HG02943 (cell line): ENCODE measurements around the gene TBX4.
"Not testable (repeated sequence)": the region's sequence is repeated elsewhere in the genome, so short reads cannot be mapped to it uniquely, and the experiment has no call there.

Experiments
- ATAC-seq: cut with Tn5 transposase; IDR thresholded peaks from one replicate; pipeline ENCODE4 v1.9.1; 2021; ENCODE audit warnings: mild to moderate bottlenecking, low read depth, moderate library complexity; ENCODE audit not compliant: unreplicated experiment

Gene TBX4

DNA sequence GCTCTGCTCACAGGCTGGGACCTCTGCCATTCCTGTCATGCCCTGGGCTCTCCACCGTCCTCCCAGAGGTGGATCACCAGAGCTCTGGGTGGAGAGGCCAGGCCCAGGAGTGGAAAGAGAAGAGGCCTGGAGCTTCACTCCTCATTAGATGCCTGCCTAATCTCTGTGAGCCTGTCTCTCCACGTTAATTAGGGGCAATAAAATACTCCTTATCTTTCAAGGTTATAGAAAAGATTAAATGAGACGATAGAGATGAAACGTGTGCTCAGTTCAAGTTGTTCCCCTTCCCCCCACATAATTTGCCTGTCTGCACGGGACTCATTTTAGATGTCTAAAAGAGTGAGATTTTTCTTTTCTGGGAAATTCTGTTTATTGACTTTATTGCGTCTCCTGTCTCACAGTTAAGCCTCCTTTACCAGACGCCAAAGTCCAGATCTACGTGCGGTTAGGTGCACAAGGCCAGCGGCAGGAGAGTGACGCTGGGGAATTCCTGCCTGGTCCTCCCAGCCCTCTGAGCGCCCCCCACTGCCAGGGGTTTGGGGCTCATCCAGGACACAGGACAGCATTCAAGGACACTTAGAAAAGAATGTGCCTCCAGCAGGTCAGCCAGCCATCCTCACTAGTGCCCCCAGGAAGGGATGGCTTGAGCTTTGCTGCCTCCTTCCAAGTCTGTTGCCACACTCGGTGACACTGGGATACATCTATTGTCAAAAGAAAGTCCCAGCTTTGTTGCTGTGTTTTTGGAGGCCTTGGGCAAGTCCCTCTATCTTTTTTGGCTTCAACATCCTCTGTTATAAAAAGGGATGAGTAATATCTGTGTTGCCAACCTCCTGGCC is 42.3 kb downstream of the TBX4 start:
- no peak for ATAC-seq

DNA sequence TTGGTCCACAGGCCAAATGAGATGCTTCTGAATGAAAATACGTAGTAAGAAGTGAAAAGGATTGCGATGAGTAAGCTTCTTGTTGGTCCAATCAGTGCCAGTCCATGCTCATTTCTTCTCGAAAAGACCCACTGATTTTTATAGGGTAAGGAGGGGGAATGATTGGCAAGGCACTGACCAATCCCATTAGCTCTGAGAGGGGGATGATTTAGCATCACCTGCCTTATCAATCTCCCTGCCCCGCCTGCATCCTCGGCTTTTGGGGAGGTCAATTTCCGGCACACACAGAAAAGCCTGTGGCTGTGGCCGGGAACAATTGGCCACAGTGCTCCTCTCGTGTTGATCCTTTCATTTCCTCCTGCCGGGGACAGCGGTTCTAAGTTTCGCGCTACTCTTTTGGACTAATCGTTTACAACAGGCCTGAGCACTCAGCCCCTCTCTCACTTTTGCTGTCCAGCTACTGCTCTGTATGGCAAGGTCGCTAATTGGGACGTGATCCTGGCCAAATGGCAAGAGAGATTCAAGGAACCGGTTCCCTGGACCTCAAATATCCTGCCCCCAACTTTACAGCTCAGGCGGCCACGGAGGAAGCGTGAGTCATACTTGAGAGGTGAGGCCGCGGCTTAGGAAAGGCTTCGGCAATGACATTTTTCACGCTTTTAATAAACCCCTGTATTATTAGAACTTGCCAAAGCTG is 43.1 kb downstream of the TBX4 start:
- no peak for ATAC-seq

DNA sequence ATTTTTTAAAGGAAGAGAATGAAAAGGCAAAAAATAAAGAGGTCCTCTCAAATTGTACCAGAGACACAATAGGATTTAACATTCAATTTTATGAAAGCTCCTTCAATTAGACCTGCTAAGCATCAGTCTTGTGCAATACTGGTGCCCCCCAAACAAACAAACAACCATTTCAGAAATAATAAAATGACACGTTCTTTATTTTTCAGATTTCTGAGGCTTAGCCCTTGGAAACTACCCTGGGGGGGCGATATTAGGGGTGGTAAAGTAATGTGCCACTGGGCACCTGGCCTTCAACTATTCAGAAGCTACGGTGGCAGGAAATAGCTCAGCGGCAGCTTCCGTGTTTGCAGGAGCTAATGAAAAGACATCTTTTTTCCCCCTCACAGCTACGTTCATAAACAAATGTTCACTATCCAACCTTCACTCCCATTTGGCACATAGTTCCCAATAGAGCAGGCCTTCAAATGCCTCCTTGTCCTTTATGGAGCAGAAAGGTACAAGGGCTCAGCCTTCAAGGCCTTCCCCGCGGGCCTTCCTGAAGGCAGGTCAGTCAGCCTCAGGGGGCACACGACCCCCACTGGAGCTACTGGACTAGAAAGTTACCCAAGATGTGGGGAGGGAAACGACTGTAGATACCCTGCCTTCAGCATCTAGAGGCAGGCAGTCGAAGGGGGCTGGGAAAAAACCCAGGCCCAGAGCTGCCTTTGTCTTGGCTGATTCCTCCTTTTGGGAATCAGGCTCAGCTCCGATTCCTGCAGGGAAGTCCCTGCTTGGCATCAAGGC is 44.1 kb downstream of the TBX4 start:
- no peak for ATAC-seq

DNA sequence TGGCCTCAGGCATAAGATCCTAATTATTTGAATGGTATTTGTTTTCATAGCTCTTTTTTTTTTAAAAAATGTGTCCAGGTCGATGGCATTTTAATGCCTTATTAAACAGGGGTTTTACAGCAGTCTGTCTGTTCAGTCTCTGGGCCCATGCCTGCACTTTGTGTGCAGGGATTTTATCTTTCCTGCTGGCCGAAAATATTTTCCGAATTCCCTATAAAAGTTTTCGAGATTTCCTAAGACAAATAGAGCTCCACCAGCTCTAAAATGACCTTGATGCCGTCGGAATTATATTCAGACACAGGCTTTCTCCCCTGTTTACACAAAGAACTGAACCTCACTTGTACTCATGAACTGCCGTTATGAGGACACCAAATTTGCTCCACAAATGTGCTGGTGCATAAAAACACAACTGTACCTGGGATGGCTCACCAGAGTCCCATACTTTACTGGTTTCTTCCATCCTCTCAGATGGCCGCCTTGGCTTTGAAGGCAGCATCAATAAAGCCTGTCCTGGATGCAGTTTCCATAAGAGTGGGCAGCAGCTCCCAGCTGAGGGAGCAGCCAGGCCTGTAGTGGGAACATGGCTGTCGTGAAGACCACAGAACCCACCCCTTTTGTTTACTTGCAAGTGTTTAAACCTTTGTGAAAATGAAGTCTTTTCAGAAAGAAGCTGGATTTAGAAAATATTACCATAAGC is 44.9 kb downstream of the TBX4 start:
- ATAC-seq, result no peak

DNA sequence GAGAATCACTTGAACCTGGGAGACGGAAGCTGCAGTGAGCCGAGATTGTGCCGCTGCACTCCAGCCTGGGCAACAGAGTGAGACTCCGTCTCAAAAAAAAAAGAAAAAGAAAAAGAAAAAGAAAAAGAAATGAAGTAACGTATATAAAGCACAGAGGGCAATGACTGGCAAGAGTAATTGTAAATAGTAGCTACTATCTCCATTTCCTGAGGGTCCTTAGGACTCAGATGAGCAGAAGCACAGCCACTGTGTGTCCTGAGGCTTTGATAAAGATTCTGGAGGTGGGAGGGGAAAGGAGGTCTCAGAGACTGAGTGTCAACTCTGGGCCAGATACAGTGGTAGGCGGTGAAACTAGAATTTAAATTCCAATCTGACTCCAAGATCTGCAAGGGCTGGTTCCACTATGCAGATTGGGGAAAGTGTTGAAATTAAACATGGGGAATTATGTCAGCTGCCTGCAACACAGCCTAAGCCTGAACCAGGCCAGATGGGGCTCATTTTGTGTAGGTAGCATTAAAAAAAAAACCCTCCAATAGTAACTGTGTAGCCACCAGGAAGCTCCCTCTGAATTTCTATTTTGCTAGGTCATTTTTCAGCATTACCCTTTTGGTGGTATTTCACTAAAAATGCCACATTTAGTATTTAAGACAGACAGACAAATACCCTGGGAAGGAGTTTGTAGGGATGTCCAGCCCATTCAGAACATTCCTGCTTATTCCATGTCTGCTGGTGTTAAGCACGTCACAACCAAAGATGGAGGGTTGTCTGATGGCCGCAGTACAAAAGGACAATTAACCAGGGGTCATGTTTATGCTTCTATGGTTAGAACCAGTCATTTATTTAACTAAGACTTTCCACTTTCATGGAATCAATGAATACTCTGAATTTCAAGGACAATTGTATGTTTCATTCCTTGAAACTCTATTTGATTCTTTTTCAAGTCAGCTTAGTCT is 46.1 kb downstream of the TBX4 start:
- ATAC-seq, result no peak

DNA sequence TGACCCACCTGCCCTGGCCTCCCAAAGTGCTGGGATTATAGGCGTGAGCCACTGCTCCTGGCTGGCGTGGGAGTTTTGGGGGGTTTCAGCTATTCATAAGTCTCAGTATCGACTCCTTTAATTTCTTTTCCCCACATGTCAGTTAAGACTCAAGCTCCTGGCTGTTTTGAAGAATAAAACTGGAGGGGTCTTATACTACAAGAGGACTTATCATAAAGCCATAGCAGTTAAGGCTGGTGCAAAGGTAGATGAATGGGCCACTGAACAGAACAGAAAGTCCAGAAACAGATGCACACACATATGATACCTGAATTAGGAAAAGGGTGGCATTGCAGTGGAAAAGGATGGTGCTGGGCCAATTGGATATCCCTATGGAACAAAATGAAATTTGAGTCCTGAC is 47.4 kb downstream of the TBX4 start:
- no peak for ATAC-seq

DNA sequence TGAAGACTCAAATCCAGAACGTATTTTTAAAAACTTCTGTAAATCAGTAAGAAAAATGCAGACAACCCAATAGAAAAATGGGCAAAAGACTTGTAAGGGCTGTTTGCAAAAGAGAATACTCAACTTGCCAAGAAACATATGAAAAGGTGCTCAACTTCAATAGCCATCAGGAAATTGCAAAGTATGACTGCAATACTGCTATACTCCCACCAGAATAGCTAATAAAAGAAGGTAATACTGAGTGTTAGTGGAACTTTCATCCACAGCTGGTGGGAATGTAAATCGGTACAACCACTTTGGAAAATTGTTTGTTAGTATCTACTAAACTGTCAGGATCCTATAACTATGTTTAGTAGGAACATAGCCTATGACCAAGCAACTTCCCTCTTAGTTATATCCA is 48.1 kb downstream of the TBX4 start:
- ATAC-seq, result no peak

DNA sequence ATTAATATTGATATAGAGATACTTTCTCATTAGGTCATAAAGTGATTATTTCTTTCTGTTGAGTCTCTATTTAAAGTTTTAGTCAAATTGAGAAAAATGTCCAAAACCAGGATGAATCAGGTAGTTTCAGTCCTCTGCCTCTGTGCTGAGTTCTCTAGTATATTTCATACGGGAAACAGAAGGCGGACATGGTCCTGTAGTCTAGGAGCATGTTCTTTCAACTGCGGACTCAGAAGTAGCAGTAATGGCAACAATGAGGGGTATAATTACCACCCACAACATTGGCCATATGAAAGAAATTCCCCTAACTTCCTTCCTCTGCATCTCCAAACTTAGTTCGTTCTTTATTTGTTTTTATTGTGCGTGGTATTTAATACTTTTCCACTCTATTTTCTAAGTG is 50.1 kb downstream of the TBX4 start:
- no peak for ATAC-seq

DNA sequence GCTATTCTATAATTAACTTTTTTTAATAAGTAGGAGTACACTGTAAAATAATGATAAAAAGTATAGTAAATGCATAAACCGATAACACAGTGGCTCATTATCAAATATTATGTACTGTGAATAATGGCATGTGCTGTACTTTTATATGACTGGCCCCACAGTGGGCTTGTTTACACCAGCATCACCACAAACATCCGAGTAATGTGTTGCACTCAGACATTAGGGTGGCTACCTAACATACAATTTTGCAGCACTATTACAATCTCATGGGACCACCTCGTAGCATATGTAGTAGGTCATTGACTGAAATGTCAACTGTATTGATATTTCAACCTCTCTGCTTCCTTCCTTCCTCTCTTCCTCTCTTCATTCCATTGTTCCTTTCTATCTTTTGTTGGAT is 51.7 kb downstream of the TBX4 start:
- ATAC-seq, result no peak

DNA sequence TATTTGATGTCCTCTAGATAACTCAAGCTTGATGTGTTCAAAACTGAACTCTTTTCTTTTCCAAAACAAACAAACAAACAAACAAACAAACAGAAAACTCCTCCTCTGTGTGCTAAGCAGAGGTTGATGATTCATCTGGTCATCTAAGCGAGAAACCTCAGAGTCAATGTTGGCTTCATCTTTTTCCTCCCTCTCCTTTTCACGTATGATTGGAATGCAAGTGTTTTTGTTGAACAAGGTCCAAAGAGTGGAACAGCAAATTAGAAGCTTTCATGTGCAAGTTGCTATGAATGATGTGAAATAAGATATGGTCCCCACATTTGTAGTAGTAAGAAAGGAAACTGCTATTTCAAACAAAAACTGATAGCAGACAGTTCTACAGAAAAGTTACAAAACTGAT is 52.5 kb downstream of the TBX4 start:
- ATAC-seq, result no peak

DNA sequence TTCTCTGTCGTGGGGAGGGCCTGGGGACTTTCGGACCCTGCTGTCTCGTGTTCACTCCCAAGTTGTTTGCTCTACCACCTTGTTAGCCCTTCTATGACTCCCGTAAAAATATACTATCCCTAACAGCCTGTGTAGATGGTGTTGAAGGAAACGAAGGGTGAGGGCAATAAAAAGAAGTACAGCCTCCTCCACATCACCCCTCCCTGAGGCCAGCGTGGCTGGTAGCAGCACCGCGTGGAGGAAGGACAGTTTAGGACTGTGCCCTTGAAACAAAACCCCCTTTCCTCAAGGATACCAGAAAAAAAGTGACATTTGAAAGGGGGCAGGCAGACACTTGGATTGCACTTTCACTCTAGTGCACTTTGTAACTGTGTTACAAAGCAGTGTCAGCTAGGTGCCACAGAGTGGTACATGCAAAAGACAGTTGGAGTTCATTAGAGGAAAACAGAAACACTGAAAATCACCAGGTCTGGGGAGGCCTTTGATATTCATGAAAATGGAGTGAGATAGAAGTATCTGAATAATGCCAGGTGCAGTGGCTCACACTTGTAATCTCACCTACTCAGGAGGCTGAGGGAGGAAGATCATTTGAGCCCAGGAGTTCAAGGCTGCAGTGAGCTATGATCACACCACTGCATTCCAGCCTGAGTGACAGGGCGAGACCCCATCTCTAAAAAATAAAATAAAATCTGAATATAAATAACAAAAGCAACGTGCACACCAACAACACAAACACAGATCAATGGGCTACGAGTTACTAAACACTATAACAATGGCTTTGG is 53.8 kb downstream of the TBX4 start:
- no peak for ATAC-seq

DNA sequence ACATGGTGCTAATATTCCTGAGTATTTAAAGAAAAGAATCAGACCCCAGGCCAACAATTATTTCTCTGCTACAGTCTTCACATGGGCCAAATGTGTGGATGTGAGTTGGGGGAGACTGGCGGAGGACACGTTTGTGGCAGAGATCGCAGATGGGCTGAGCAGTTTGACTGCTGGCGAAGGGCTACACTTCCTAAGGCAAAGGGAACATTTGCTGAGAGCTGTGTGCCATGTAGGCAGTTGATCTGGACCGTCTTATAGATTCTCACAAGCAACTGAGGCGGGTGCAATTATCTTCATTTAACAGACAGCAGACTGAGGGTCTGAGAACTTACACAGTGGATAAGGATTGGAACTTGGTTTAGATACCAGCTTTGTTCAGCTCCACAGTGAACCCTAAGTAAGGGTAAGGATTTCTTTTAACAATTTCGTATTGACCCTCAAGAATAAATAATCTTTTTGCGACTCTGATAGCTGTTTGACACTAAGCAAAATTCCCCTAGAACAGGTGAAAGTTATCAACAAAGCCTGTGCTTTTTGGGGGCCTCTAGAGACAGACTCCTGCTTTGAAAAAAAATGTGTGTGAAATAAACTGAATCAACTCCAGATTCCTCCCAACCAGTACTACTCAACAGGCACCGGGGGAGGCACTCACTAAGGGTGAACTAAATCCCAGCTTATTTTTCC is 55.3 kb downstream of the TBX4 start:
- ATAC-seq, result no peak

DNA sequence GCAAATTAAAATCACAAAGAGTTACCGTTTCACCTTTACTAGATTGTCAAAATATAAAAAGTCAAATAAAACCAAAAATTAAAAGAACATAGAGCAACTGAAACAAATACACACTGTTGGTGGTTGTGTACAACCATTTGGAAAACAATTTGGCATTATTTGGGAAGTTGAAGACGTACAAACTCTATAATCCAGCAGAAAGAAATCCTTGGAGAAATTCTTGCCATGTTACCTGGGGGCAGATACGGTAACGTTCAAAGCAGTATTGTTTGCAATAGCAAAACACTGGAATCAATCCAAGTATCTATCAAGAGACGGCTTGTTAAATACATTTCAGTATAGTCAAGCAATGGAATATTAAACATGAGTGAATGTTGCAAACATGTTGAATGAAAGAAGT is 56.7 kb downstream of the TBX4 start:
- no peak for ATAC-seq

DNA sequence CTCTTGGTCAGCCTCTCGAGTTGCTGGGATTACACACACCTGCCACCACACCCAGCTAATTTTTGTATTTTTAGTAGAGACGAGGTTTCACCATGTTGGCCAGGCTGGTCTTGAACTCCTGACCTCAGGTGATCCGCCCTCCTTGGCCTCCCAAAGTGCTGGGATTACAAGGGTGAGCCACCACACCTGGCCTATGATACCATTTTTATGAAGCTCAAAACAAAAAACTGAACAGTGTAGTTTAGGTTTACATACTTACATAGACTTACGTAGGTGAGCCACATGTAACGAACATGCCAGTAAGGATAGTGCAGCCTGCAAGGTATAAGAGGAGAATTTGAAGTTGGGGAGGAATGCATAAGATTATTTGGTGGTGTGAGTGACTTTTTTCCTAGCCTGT is 57.2 kb downstream of the TBX4 start:
- not testable (repeated sequence) for ATAC-seq

DNA sequence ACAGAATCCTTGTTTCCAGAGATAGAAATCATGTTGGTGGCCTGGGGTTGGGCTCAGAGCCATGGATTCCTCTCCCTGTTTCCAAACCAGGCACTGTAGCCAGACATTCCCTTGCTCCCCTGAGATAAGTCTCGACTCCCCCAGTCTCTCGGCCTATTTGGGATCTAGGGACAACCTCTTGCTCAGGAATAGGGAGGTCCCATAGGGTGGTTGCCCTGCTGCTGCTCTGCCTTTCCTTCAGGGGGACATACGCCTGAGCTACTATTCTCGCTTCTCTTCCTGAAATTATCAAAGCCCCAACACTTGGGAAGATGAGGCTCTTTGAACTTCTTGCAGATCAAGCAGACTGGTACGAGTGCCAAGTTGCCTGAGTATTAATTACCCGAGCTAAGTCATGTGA is 58.0 kb downstream of the TBX4 start:
- ATAC-seq, result no peak

DNA sequence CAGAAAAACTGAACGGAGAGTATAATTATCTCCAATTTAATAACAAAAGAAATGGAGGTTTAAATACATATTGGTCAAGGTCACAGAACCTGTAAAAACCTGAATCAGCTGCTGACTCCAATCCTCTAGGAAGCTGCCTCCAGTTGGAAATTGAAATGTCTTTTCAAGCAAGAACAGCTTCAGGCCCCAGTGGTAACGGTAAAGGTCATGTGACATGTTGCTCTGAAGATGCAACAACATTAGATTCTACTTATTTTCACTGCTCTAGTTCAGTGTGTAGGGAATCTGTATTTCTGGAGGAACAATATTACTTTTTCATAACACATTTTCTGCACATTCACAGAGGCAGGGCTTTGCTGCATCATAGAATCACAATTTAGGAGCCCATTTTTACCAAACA is 58.8 kb downstream of the TBX4 start:
- no peak for ATAC-seq

DNA sequence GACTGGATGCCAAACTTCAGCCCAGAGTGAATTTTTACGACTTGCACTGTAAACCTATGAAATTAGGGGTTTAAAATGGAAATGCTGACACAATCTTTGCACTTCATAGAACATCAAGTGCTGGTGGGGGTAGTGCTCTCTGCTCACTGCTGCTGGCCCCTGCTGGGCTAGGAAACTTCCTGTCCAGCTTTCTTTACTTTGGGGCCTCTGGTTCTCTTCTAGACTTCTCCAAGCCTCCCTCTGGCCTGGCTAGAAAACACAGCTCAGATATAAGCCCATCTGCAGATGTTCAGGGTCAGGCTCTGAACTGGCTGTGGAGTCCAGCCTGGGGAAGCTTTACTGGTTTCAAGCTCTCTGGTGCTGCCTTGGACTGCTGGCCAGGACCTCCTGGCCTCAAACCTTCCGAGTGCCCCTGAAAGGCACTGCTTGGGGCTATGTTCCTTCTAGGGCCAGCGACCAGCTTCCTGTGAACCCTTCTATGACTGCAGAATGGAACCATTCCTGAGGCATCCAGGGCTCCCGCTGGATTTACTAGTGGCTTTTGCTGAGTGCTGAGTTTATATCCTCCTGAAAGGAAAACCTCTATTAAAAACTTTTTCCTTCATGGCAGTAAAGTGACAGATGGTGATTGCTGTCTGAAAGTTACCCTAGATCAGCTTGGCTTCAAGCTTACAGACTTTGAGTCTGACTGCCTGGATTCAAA is 59.4 kb downstream of the TBX4 start:
- ATAC-seq, result no peak

DNA sequence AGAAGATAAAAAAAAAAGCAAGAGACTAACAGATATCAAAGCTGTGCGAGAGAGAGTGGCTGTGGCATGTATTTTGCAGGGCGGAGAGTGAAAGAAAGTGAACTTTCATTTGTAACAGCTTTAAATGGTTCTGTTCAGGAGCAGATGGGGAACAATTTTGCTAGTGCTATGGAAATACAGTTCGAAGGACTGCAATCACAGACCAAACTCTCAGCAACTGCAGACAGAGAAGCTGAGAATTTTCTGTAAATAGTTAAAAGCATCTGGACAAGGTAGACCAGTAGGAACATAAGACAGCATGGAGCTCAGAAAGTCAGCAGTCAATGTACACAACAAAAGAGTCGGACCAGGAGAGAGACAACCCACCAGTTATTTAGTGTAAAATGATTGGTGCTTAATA is 62.3 kb downstream of the TBX4 start:
- no peak for ATAC-seq
